Trophoblast cell (in vitro differentiated cells and primary cell): Measurements from ENCODE around the gene DNAI2.
"Not testable (repeated sequence)": the region's sequence is repeated elsewhere in the genome, so short reads cannot be mapped to it uniquely, and the experiment has no call there.

ENCODE experiments used
- DNase-seq, 2 donors: peaks; one replicate each; pipeline ENCODE4 v3.0.0-alpha.2; 2016
- H2AFZ ChIP-seq: 2 replicates; pipeline ENCODE4 v1.6.1; 2013; ENCODE audit warnings: low read length, moderate library complexity, mild to moderate bottlenecking; ENCODE audit not compliant: insufficient read depth, poor library complexity
- H2AK5ac ChIP-seq: 2 replicates; pipeline ENCODE4 v1.6.1; 2013; ENCODE audit warnings: mild to moderate bottlenecking, low read length
- H2BK120ac ChIP-seq: 2 replicates; pipeline ENCODE4 v1.6.1; 2013; ENCODE audit warnings: low read length, mild to moderate bottlenecking, moderate library complexity; ENCODE audit not compliant: insufficient read depth, poor library complexity
- H2BK12ac ChIP-seq: 2 replicates; pipeline ENCODE4 v1.6.1; 2013; ENCODE audit warnings: mild to moderate bottlenecking, low read length, moderate library complexity
- H2BK5ac ChIP-seq: 2 replicates; pipeline ENCODE4 v1.6.1; 2013; ENCODE audit warnings: low read length, low read depth, moderate library complexity, mild to moderate bottlenecking; ENCODE audit not compliant: poor library complexity
- H3K14ac ChIP-seq: 2 replicates; pipeline ENCODE4 v1.6.1; 2013; ENCODE audit warnings: mild to moderate bottlenecking, low read length
- H3K18ac ChIP-seq: 2 replicates; pipeline ENCODE4 v1.6.1; 2013; ENCODE audit warnings: mild to moderate bottlenecking, low read length
- H3K23ac ChIP-seq: 2 replicates; pipeline ENCODE4 v1.6.1; 2013; ENCODE audit warnings: low read length
- H3K27ac ChIP-seq: 2 replicates; pipeline ENCODE4 v1.5.1; 2013; ENCODE audit warnings: low read depth, mild to moderate bottlenecking, inconsistent platforms, low read length, moderate library complexity
- H3K27me3 ChIP-seq: 2 replicates; pipeline ENCODE4 v1.6.1; 2013; ENCODE audit warnings: inconsistent platforms, mild to moderate bottlenecking, low read length, moderate library complexity; ENCODE audit not compliant: insufficient read depth
- H3K36me3 ChIP-seq, 2 experiments: 1 replicate in 1 of 2; 2 replicates in 1 of 2; pipeline ENCODE4 v1.6.1; 2013; ENCODE audit warnings: low read length in 2 of 2, mild to moderate bottlenecking in 2 of 2, moderate library complexity in 1 of 2; ENCODE audit not compliant: insufficient read depth in 2 of 2, control insufficient read depth in 1 of 2
- H3K4ac ChIP-seq: 2 replicates; pipeline ENCODE4 v1.6.1; 2013; ENCODE audit warnings: low read depth, mild to moderate bottlenecking, low read length, moderate library complexity
- H3K4me1 ChIP-seq, 2 experiments: 1 replicate in 1 of 2; 2 replicates in 1 of 2; pipeline ENCODE4 v1.6.1; 2013; ENCODE audit warnings: low read length in 2 of 2, mild to moderate bottlenecking in 2 of 2, moderate library complexity in 1 of 2; ENCODE audit not compliant: insufficient read depth in 2 of 2, control insufficient read depth in 1 of 2
- H3K4me2 ChIP-seq: 2 replicates; pipeline ENCODE4 v1.6.1; 2013; ENCODE audit warnings: inconsistent platforms, mild to moderate bottlenecking, low read length, moderate library complexity
- H3K4me3 ChIP-seq: 2 replicates; pipeline ENCODE4 v1.5.1; 2013; ENCODE audit warnings: mild to moderate bottlenecking, low read depth, low read length, inconsistent platforms
- H3K79me1 ChIP-seq: one replicate; pipeline ENCODE4 v1.6.1; 2013; ENCODE audit warnings: low read length
- H3K79me2 ChIP-seq: 2 replicates; pipeline ENCODE4 v1.6.1; 2013; ENCODE audit warnings: low read length, mild to moderate bottlenecking; ENCODE audit not compliant: control insufficient read depth, insufficient read depth, poor library complexity
- H3K9ac ChIP-seq: 2 replicates; pipeline ENCODE4 v1.6.1; 2013; ENCODE audit warnings: mild to moderate bottlenecking, low read length
- H3K9me3 ChIP-seq: 2 replicates; pipeline ENCODE4 v1.6.1; 2013; ENCODE audit warnings: low read depth, mild to moderate bottlenecking, control low read depth, inconsistent platforms, low read length; ENCODE audit not compliant: insufficient read depth
- H4K12ac ChIP-seq: 2 replicates; pipeline ENCODE4 v1.6.1; 2013; ENCODE audit warnings: low read depth, mild to moderate bottlenecking, low read length, moderate library complexity
- H4K8ac ChIP-seq: 2 replicates; pipeline ENCODE4 v1.6.1; 2013; ENCODE audit warnings: low read depth, mild to moderate bottlenecking, low read length, moderate library complexity
- H4K91ac ChIP-seq: one replicate; pipeline ENCODE4 v1.6.1; 2013; ENCODE audit warnings: low read depth, mild to moderate bottlenecking, low read length, moderate library complexity
- WGBS: extraction: QIAGEN DNeasy Blood & Tissue Kit; methylation state at CpG from one replicate; pipeline ENCODE4 v1.1.7; 2013; ENCODE audit warnings: missing lambda C conversion rate; ENCODE audit not compliant: insufficient read length, insufficient coverage; ENCODE audit errors: extremely low coverage; 5-methylcytosine and 5-hydroxymethylcytosine counted together

DNAI2 gene

DNA sequence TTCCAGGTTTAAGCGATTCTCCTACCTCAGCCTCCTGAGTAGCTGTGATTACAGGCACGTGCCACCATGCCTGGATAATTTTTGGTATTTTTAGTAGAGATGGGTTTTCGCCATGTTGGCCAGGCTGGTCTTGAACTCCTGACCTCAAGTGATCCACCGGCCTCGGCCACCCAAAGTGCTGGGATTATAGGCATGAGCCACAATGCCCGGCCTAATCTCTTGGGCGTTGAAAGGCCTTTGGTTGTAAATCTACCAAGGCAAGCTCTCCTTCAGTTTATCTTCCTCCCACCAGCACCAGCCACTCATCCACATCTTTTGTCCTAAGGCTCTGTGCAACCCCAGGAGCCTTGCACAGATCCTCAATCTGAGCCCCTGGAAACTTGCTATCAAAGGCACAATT is 5.6 kb downstream of the DNAI2 start:
- H3K79me1 ChIP-seq, H3K14ac ChIP-seq, H3K27ac ChIP-seq, H2BK12ac ChIP-seq, H2AK5ac ChIP-seq, H4K8ac ChIP-seq, H2BK120ac ChIP-seq, H3K27me3 ChIP-seq, H3K18ac ChIP-seq, H3K4ac ChIP-seq, H4K91ac ChIP-seq, H3K79me2 ChIP-seq, H2BK5ac ChIP-seq, H3K4me2 ChIP-seq, H3K9me3 ChIP-seq, H3K23ac ChIP-seq, H3K9ac ChIP-seq, H4K12ac ChIP-seq, H3K4me1 ChIP-seq, H3K4me3 ChIP-seq, H3K36me3 ChIP-seq, H2AFZ ChIP-seq, DNase-seq: not testable (repeated sequence)
- WGBS = no CpG with 5 or more reads among the region's 7 CpGs

DNA sequence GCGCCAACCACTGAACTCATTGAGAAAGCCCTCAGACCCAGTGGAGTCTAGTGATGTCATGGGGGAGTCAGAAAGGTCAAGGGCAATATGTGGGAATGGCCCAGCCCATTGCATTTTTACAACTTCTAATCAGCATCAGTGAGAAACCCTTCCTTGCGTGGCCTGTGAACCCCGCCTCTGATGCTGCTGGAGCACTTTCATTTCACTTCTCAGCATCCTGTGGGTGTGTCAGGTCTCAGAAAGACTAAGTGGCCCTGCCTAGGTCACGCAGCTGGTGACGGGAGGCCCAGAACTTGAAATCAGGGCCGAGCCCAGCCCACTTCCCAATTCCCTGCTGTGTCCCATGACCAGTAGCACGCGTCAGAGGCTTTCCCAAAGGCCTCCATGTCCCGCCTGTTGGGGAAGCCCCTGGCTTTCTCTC is 6.1 kb downstream of the DNAI2 start:
- H3K79me1 ChIP-seq = no peaks in the 10 kb centered on the region
- H3K79me2 ChIP-seq = no peaks in the 10 kb centered on the region
- DNase-seq = peak; percentile 7 to 24
- H3K4me1 ChIP-seq = no peaks in the 10 kb centered on the region
- H3K4me2 ChIP-seq = no peak overlapping the region
- no peak overlapping the region for H4K91ac ChIP-seq
- peaks cover 3% of the 10 kb centered on the region for H3K9me3 ChIP-seq
- no peaks in the 10 kb centered on the region for H3K27me3 ChIP-seq
- no peak overlapping the region for H4K8ac ChIP-seq
- H2AK5ac ChIP-seq = no peak overlapping the region
- no peak overlapping the region for H3K14ac ChIP-seq
- H3K4ac ChIP-seq = no peak overlapping the region
- no peak overlapping the region for H3K27ac ChIP-seq
- no peak overlapping the region for H2BK5ac ChIP-seq
- H3K9ac ChIP-seq = no peak overlapping the region
- no peak overlapping the region for H4K12ac ChIP-seq
- no peak overlapping the region for H2BK120ac ChIP-seq
- WGBS = no CpG with 5 or more reads among the region's 9 CpGs
- H3K4me3 ChIP-seq = no peak overlapping the region
- H2AFZ ChIP-seq = no peak overlapping the region
- H3K18ac ChIP-seq = no peak overlapping the region
- H3K36me3 ChIP-seq = no peaks in the 10 kb centered on the region
- H2BK12ac ChIP-seq = no peak overlapping the region
- H3K23ac ChIP-seq = no peak overlapping the region

DNA sequence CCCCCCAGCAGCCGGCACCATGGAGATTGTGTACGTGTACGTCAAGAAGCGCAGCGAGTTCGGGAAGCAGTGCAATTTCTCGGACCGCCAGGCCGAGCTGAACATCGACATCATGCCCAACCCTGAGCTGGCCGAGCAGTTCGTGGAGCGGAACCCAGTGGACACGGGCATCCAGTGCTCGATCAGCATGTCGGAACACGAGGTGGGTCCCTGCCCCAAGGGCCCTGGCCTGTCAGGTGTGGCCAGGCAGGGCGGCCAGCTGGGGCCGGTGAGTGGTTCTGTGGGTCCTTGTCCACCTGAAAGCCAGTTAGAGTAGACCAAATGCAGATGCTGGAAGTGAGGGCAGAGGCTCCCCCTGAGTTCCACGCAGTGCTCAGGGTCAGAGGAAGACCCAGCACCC is 7.8 kb downstream of the DNAI2 start:
- no peak overlapping the region for H2BK120ac ChIP-seq
- H3K36me3 ChIP-seq = no peaks in the 10 kb centered on the region
- no peaks in the 10 kb centered on the region for H3K27me3 ChIP-seq
- no peak overlapping the region for H3K4ac ChIP-seq
- peaks cover 3% of the 10 kb centered on the region for H3K9me3 ChIP-seq
- no peak overlapping the region for H2AFZ ChIP-seq
- no peak overlapping the region for H3K4me3 ChIP-seq
- H2BK5ac ChIP-seq = no peak overlapping the region
- no peak overlapping the region for H3K23ac ChIP-seq
- no peak overlapping the region for H3K27ac ChIP-seq
- H3K4me2 ChIP-seq = no peak overlapping the region
- H4K12ac ChIP-seq = no peak overlapping the region
- no peaks in the 10 kb centered on the region for H3K79me1 ChIP-seq
- no peak overlapping the region for H3K9ac ChIP-seq
- no peak overlapping the region for H4K91ac ChIP-seq
- DNase-seq = no peak
- H2BK12ac ChIP-seq = no peak overlapping the region
- no peak overlapping the region for H4K8ac ChIP-seq
- no peaks in the 10 kb centered on the region for H3K4me1 ChIP-seq
- WGBS = no CpG with 5 or more reads among the region's 20 CpGs
- no peaks in the 10 kb centered on the region for H3K79me2 ChIP-seq
- no peak overlapping the region for H3K18ac ChIP-seq
- H3K14ac ChIP-seq = no peak overlapping the region
- no peak overlapping the region for H2AK5ac ChIP-seq

DNA sequence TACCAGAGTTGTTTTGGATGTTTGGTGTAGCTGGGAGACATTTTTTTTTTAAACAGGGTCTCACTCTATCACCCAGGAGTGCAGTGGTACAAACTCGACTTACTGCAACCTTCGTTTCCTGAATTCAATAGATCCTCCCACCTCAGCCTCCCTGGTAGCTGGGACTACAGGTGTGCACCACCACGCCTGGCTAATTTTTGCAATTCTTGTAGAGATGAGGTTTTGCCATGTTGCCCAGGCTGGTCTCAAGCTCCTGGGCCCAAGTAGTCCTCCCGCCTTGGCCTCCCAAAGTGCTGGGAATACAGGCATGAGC is 8.2 kb downstream of the DNAI2 start:
- H2BK120ac ChIP-seq, H3K4me1 ChIP-seq, DNase-seq, H2AFZ ChIP-seq, H3K79me2 ChIP-seq, H3K18ac ChIP-seq, H3K36me3 ChIP-seq, H3K9me3 ChIP-seq, H3K4me3 ChIP-seq, H4K12ac ChIP-seq, H2AK5ac ChIP-seq, H2BK12ac ChIP-seq, H3K27me3 ChIP-seq, H3K9ac ChIP-seq, H3K23ac ChIP-seq, H3K27ac ChIP-seq, H3K4ac ChIP-seq, H4K91ac ChIP-seq, H3K4me2 ChIP-seq, H4K8ac ChIP-seq, H3K79me1 ChIP-seq, H3K14ac ChIP-seq, H2BK5ac ChIP-seq: not testable (repeated sequence)
- WGBS = no CpG with 5 or more reads among the region's 4 CpGs
